Motor neuron (in vitro differentiated cells): ENCODE results near the gene C11orf71. TPM values are rescaled to one million over a fixed set of nuclear protein-coding genes. Genes with fewer than 3 reads are reported as not detected.
A peak's percentile ranks its signal among the peaks of the same experiment; 100 is the strongest.

ENCODE experiments used
- ATAC-seq, 8 experiments: fragments of 200-7000 bp; cut with Tn5 transposase; replicated peaks in 6 of 8; 2 replicates each; pipeline ENCODE4 v1.8.0; 2021; ENCODE audit warnings: mild to moderate bottlenecking in 8 of 8, moderate library complexity in 8 of 8
- H3K27ac ChIP-seq, 2 donors: fragments of 250-450 bp; sonication (Bioruptor Pico); 2 replicates each; pipeline ENCODE4 v1.9.0; 2021; ENCODE audit warnings: antibody characterized with exemption in 2 of 2, mild to moderate bottlenecking in 2 of 2, moderate library complexity in 1 of 2
- H3K4me1 ChIP-seq, 2 donors: fragments of 250-450 bp; sonication (Bioruptor Pico); replicated peaks in 1 of 2; 2 replicates each; pipeline ENCODE4 v1.6.1; 2021; ENCODE audit warnings: antibody characterized with exemption in 2 of 2, mild to moderate bottlenecking in 2 of 2, moderate library complexity in 1 of 2
- H3K4me3 ChIP-seq, 5 donors: fragments of 250-450 bp; sonication (Bioruptor Pico); 2 replicates each; pipeline ENCODE4 v1.9.0; 2021; ENCODE audit warnings: antibody characterized with exemption in 5 of 5, mild to moderate bottlenecking in 5 of 5, moderate library complexity in 4 of 5
- WGBS, 10 experiments: fragments of 450-650 bp; shearing (Covaris generic); methylation state at CpG; one replicate each; pipeline ENCODE4 v1.0.0; 2022; 5-methylcytosine and 5-hydroxymethylcytosine counted together
- in situ Hi-C, 9 experiments: fragments of 400-800 bp; cut with MboI; loops; one replicate each; pipeline ENCODE4 v1.15.0; 2021; ENCODE audit warnings: low sequenced_read_pairs in 9 of 9, low pct_unique_long_range_greater_than_20kb in 2 of 9; ENCODE audit not compliant: unreplicated experiment in 9 of 9
- total RNA-seq, 8 experiments: library from RNA; unstranded; fragments of 300-600 nt; gene quantifications; 2 replicates each; pipeline versions ENCODE4 v1.2.3 to v1.2.4, GENCODE V29; 2022

Gene C11orf71, protein sequence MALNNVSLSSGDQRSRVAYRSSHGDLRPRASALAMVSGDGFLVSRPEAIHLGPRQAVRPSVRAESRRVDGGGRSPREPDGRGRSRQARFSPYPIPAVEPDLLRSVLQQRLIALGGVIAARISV
- 10 to 100 TPM; 11.0 to 21.9 (median 14.5) TPM for total RNA-seq

GRCh38 chr11:114400216-114400914 lies at the start of gene C11orf71, which contains the start of gene RBM7:
Gene C11orf71 (minus strand): TSS chr11:114400511. CDS start chr11:114400331, 180 bp downstream.
Gene RBM7 (plus strand): TSS chr11:114400666. CDS start chr11:114400672, 6 bp downstream.
- 0% methylated on average over 2 to 18 of the region's 65 CpGs; no CpG with 5 or more reads in 6 of the 10 experiments for WGBS, 10 experiments

GRCh38 chr11:114449845-114450244 lies 49.5 kb upstream of the C11orf71 start:
- WGBS, 10 experiments: 81 to 97% (median 91%) methylated on average over 2 to 6 of the region's 6 CpGs
- no peak overlapping the region for H3K4me3 ChIP-seq
- ATAC-seq: no peak
- in situ Hi-C loops: no loop called here
- peaks cover 0 to 13% of the 10 kb centered on the region in 2 donors for H3K4me1 ChIP-seq
- H3K27ac ChIP-seq: no peak overlapping the region

More at GRCh38 chr11:114400216-114400914, at the start of gene C11orf71, which contains the start of gene RBM7:
- H3K27ac ChIP-seq: peak within 1 kb of the TSS; percentile 93 to 96
- peaks cover 2 to 21% of the 10 kb centered on the region in 2 donors for H3K4me1 ChIP-seq
- peak; percentile 89 to 96 (median 94) for ATAC-seq
- in situ Hi-C loops: no loop called here
- H3K4me3 ChIP-seq: peak within 1 kb of the TSS; percentile 64 to 84 (median 72)

DNA sequence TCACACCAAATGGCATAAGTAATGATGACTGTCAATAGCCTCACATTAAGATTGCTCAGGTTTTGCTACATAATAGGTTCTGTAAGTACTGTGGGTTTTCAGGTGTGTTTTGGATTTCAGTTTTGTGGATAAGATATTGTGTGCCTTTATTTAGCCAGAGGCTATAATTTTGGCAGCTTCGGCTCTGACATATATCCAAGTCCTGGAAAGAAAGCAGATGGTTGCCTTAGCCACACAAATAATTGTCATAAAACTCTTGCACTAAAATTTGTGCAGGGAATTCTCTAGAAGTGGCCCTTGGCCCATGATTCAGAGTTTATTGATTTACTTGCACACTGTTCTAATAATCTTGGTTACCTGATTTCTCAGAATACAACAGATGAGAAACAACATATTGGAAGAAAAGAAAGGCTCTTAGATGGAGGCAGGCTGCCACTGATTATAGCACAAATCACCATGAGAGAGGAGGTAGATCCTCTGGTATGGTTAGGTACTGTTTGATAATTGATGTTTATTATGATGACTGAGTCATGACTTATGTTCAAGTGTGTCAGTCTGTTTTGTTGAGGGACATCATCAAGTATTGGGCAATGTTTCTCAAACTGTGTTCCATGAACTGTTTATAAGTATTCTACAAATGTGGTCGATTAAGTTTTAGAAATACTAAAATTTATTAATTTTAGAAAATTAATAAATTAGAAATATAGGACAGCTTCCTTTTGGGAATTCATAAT lies 48.6 kb upstream of the C11orf71 start:
- peaks cover 0 to 13% of the 10 kb centered on the region in 2 donors for H3K4me1 ChIP-seq
- H3K4me3 ChIP-seq: no peak overlapping the region
- WGBS, 10 experiments: 67 to 100% (median 91%) methylated on average over 1 to 2 of the region's 2 CpGs
- H3K27ac ChIP-seq: no peak overlapping the region
- in situ Hi-C loops: no loop called here
- peak in 1 of 8 experiments; percentile 55 for ATAC-seq

- WGBS, 10 experiments: 44 to 100% (median 88%) methylated on average over 1 to 3 of the region's 3 CpGs; no CpG with 5 or more reads in 2 of the 10 experiments
- H3K27ac ChIP-seq: peak overlapping the region in 1 of 2 donors; percentile 25
- ATAC-seq: peak in 3 of 8 experiments; percentile 50 to 66 (median 53)
- in situ Hi-C loops: no loop called here
- no peak overlapping the region for H3K4me3 ChIP-seq
- H3K4me1 ChIP-seq: peaks cover 0 to 13% of the 10 kb centered on the region in 2 donors
These were observed 47.6 kb upstream of the C11orf71 start for GRCh38 chr11:114447892-114448291.

DNA sequence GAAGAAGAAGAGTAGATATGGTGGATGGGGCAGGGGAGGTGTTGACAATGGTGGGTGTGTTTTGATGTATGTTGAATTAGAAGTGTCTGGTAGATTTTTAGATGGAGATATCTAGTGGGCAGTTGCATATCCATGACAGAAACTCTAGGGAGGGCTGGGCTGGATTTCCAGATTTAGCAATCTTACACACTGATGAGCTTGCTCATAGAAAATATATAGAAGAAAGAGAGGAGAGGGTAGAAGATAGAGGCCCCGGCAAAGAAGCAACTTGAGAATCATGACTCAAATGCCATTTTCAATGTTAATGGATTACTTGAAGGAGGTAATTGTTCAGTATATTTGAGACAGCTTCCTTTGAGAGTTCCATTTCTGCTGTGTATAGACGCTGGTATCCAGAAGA lies 47.1 kb upstream of the C11orf71 start:
- Histone ChIP-seq H3K4me1 (peaks cover 0 to 13% of the 10 kb centered on the region in 2 donors), H3K4me3 (no peak overlapping the region), H3K27ac (no peak overlapping the region)
- in situ Hi-C loops: no loop called here
- ATAC-seq: no peak
- WGBS, 10 experiments: 80 to 100% (median 92%) methylated on average over 1 to 2 of the region's 2 CpGs; no CpG with 5 or more reads in 1 of the 10 experiments

- H3K4me3 ChIP-seq: no peak overlapping the region
- peaks cover 7 to 17% of the 10 kb centered on the region in 2 donors for H3K4me1 ChIP-seq
- ATAC-seq: no peak
- in situ Hi-C loops: no loop called here
- WGBS, 10 experiments: 100% methylated on average over 1 of the region's 1 CpG; no CpG with 5 or more reads in 7 of the 10 experiments
- no peak overlapping the region for H3K27ac ChIP-seq
These were observed 42.2 kb upstream of the C11orf71 start for GRCh38 chr11:114442536-114442935.

GRCh38 chr11:114441921-114442320 lies 41.6 kb upstream of the C11orf71 start:
- Histone ChIP-seq H3K4me1 (peaks cover 7 to 17% of the 10 kb centered on the region in 2 donors), H3K27ac (no peak overlapping the region), H3K4me3 (no peak overlapping the region)
- in situ Hi-C loops: no loop called here
- no peak for ATAC-seq
- 17 to 100% (median 67%) methylated on average over 1 to 2 of the region's 2 CpGs; no CpG with 5 or more reads in 1 of the 10 experiments for WGBS, 10 experiments

DNA sequence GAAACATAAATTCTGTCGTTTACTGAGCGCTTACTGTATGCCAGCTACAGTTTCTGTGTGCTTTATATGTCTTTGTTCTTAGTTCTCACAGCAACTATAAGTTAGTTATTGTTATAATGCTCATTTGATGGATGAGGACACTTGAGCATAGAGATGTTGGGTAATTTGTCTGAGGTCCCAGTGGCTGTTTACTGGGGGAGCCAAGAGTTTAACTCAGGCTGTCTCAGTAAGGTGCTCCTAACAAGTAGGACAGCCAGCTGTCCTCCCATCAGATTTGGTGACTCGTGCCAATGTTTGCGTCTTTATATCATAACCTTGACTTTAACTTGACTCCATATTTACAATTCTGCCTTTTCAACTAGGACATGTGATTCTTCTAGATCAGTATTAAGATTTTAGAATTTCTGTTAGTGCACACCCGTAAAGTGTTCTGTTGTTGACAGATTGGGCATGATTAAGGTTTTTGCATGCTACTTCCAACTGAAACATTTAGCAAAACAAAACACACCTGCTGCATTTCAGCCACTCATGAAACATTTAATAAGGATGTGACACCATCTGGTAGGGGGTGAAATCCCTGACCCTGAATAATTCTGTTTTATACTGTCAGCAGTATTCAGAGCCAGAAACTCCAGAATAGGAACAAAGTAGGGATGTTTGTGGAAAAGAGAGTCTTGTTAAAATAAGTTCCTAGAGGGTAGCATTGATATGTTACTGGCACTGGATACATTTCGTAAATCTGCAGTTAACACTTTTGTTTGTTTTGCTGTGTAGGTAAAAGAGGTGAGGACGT lies 40.9 kb upstream of the C11orf71 start:
- in situ Hi-C loops: no loop called here
- peaks cover 7 to 17% of the 10 kb centered on the region in 2 donors for H3K4me1 ChIP-seq
- peak overlapping the region in 1 of 5 donors; percentile 97 for H3K4me3 ChIP-seq
- 57 to 80% (median 66%) methylated on average over 2 to 7 of the region's 7 CpGs; no CpG with 5 or more reads in 1 of the 10 experiments for WGBS, 10 experiments
- H3K27ac ChIP-seq: no peak overlapping the region
- no peak for ATAC-seq

DNA sequence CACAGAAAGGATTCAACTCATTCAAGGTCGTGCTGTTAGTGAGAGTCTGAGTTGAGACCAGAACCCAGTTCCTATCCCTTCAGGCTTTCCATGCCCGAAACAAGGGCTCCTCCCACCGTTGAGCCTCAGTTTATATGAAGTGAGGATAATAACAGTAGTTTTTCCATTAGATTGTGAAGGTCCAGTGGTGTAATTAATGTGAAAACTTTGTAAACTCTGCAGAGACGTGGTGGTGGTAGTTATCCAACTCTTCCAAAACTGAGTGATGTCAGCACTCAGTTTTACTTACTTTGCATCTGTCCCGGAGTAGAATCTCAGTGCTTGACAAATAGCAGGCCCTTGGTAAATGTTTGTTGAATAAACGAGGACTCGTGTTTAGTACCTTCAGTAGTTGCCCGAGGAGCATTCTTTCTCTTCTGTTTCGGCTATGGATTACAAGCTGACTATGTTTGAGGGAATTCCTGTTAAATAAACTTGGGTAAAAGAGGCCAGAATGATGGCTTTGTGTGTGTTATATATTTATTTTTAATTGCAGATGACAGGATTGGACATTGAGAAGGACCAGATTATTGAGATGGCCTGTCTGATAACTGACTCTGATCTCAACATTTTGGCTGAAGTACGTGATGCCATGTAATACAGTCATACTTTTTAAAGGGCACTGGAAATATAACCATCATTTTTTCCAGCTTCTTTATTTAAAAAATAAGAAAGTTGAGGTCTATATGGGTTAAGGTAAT lies 40.0 kb upstream of the C11orf71 start:
- H3K4me3 ChIP-seq: peak overlapping the region; percentile 57 to 97 (median 78)
- H3K4me1 ChIP-seq: peaks cover 7 to 17% of the 10 kb centered on the region in 2 donors
- WGBS, 10 experiments: 0 to 40% (median 2%) methylated on average over 1 to 9 of the region's 10 CpGs
- peak in 4 of 8 experiments; percentile 1 to 27 (median 9) for ATAC-seq
- in situ Hi-C loops: no loop called here
- H3K27ac ChIP-seq: no peak overlapping the region

DNA sequence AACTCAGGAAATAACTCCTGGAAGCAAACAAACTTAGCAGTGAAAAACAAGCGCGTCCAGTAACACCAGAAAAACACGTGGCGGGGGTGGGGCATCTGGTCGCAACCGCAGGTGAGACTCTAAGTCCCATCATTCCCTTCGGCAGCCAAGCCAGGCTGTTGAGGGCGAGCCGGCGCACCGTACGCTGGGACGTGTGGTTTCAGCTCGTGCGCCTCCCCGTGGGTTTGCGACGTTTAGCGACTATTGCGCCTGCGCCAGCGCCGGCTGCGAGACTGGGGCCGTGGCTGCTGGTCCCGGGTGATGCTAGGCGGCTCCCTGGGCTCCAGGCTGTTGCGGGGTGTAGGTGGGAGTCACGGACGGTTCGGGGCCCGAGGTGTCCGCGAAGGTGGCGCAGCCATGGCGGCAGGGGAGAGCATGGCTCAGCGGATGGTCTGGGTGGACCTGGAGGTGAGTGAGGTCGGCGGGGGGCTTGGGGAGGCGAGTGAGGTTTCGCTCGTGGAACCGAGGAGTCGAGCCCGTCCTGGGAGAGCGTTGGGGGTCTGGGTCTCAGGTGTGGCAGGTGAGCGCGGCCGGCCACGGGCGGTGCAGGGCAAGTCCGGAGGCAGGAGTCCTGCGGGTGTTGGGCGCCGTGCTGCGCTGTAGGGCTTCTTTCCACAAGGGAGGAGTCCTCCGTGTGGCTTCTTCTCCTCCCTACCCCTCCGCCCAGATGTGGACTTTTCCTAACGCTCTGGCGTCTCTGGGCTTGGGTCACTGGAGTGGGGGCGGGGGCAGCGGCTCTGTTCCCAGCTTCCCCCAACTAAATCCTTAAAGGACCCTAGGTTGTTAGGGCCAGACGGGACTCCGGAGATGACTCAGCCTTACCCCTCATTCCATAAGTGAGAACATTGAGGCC lies 39.2 kb upstream of the C11orf71 start, which contains the start of gene REXO2:
TSS of gene REXO2 (plus strand) at position 239 of the 892 bp plus-strand sequence. CDS start at position 301, 62 bp downstream.
- Histone ChIP-seq H3K4me3 (peak within 1 kb of the TSS; percentile 57 to 97 (median 78)), H3K4me1 (peaks cover 7 to 17% of the 10 kb centered on the region in 2 donors), H3K27ac (peak within 1 kb of the TSS in 1 of 2 donors; percentile 21)
- WGBS, 10 experiments: 0 to 2% (median 0%) methylated on average over 1 to 18 of the region's 64 CpGs; no CpG with 5 or more reads in 3 of the 10 experiments
- in situ Hi-C loops: no loop called here
- peak; percentile 90 to 98 (median 96) for ATAC-seq

DNA sequence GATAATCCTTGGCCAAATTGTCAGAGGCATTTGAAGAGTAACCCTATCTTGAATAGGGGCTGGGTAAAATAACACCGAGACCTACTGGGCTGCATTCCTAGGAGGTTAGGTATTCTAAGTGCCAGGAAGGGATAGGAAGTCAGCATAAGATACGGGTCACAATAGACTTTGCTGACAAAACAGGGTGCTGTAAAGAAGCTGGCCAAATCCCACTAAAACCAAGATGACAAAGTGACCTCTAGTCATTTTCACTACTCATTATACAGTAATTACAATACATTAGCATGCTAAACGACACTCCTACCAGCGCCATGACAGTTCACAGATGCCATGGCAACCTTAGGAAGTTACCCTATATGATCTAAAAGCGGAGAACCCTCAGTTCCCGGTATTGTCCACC lies 38.0 kb upstream of the C11orf71 start:
- H3K4me3 ChIP-seq: no peak overlapping the region

More for the DNA sequence above, 38.0 kb upstream of the C11orf71 start:
- in situ Hi-C loops: no loop called here
- Histone ChIP-seq H3K4me1 (peaks cover 7 to 17% of the 10 kb centered on the region in 2 donors), H3K27ac (no peak overlapping the region)
- WGBS, 10 experiments: 64 to 100% (median 85%) methylated on average over 1 to 5 of the region's 6 CpGs
- no peak for ATAC-seq
